ENCODE measurements around the gene ADAM8. TPM values are rescaled to one million over a fixed set of nuclear protein-coding genes. Genes with fewer than 3 reads are reported as not detected.
"Not testable (repeated sequence)": the region's sequence is repeated elsewhere in the genome, so short reads cannot be mapped to it uniquely, and the experiment has no call there.

Gene ADAM8
- total RNA-seq, 1 donor from 2014 or later = 157 TPM

GRCh38 chr10:133270773-133271297 lies 5.8 kb downstream of the ADAM8 start:
- intact Hi-C loops (cut with micrococcal nuclease) = loop anchor here (10.0 kb wide), 1 partner anchor 126 kb away; no protein-coding TSS in a partner anchor

DNA sequence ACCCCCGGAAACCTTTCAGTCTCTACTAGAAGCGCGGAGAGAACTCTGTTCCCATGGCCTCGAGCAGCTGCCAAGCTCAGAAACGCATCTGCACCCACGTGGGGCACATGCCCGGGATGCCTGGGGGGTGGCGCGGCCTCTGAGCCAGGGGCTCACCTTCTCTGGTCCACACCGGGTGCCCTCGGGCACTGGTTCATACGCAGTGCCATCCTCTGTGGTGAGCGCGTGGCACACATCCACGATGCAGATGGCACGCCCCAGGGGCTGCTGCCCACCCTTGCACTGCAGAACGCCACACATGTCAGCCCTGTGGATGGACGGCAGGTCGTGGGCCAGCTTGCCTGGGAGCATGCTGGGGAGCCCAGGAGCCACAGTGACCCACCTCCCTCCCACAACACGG lies 6.5 kb downstream of the ADAM8 start:
- intact Hi-C loops (cut with micrococcal nuclease) = loop anchor here (10.0 kb wide), 1 partner anchor 125 kb away; no protein-coding TSS in a partner anchor

- intact Hi-C loops (cut with micrococcal nuclease) = no loop called here
Observed at GRCh38 chr10:133269367-133269766, 7.3 kb downstream of the ADAM8 start.

DNA sequence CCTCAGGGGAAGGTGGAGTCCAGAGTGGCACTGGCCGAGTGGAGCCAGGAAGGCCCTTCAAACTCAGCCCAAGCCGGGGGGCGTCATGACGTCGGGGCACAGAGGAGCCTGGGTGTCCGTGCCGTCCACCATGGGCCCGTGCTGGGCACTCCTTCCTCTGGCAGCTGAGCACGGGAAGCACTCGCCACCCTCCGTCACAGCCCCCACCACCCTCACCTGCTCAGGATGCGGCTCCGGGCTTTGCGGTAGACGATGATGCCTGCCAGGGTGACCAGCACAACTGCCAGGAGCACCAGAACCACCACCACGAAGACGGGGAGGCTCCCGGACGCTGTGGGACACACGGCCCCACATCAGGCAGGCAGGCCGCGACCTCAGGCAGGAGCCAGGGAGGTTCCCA lies 8.1 kb downstream of the ADAM8 start:
- intact Hi-C loops (cut with micrococcal nuclease) = no loop called here

- intact Hi-C loops (cut with micrococcal nuclease) = no loop called here
Observed at GRCh38 chr10:133267829-133268228, 8.8 kb downstream of the ADAM8 start.

GRCh38 chr10:133267293-133267692 lies 9.4 kb downstream of the ADAM8 start:
- intact Hi-C loops (cut with micrococcal nuclease) = no loop called here

GRCh38 chr10:133266056-133266795 lies 10.4 kb downstream of the ADAM8 start:
- intact Hi-C loops (cut with micrococcal nuclease) = no loop called here

GRCh38 chr10:133265052-133265451 lies 11.6 kb downstream of the ADAM8 start:
- intact Hi-C loops (cut with micrococcal nuclease) = not testable (repeated sequence)

DNA sequence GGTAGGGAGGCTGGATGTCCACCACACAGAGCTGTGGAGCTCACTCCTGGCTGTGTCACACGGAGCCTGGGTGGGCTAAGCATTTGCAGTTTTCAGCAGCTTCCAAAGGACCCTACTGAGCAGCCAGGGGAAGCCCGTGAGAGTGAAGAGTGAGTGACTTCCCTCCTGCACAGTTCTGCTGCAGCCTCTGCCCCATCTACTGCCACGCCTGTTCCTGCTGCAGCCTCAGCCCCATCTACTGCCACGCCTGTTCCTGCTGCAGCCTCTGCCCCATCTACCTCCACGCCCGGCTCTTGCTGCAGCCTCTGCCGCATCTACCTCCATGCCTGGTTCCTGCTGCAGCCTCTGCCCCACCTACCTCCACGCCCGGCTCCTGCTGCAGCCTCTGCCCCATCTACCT lies 12.2 kb downstream of the ADAM8 start:
- intact Hi-C loops (cut with micrococcal nuclease) = loop anchor here (1.0 to 5.0 kb wide), 4 partner anchors 11 to 932 kb away; partner anchors contain the start of genes INPP5A, LRRC27 and MTG1

DNA sequence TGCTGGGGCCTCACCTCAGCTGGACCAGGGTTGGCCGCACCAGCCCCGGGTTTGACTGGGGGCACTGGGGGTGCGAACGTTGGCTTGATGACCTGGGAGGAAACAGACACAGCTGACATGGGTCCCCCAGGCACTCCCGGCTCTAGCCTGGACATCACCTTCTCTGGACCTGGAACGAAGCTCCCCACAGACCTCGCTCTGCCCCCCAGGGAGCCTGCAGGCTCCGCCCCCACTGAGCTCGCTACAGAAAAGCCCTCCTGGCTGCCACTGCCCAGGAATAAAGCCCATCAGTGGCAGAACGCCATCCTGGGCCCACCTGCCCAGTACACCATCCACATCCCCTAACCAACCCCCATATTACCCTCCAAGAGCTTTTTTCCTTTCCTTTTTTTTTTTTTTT lies 13.0 kb downstream of the ADAM8 start:
- intact Hi-C loops (cut with micrococcal nuclease) = loop anchor here (1.0 to 5.0 kb wide), 4 partner anchors 12 to 931 kb away; partner anchors contain the start of genes INPP5A, LRRC27 and MTG1

DNA sequence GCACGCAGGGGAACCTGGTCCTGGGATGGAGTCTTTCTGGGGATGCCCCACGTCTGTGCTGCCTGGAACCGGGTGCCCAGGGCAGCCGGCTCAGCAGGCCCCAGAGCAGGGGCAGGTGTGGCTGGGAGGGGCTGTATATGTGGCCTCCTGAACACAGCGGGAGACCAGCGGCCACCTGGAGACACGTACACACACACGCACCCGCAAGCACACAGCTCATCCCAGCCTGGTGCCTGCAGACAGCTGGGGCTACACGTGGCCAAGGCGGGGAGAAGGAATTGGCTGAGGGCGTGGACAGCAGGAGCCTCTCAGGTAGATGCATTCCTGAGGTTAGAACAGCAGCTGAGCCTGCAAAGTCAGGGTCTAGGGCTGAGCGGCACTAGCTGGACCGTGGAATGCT lies 14.0 kb downstream of the ADAM8 start:
- intact Hi-C loops (cut with micrococcal nuclease) = loop anchor here (5.0 kb wide), 3 partner anchors 130 to 930 kb away; partner anchors contain the start of genes INPP5A, LRRC27 and MTG1

DNA sequence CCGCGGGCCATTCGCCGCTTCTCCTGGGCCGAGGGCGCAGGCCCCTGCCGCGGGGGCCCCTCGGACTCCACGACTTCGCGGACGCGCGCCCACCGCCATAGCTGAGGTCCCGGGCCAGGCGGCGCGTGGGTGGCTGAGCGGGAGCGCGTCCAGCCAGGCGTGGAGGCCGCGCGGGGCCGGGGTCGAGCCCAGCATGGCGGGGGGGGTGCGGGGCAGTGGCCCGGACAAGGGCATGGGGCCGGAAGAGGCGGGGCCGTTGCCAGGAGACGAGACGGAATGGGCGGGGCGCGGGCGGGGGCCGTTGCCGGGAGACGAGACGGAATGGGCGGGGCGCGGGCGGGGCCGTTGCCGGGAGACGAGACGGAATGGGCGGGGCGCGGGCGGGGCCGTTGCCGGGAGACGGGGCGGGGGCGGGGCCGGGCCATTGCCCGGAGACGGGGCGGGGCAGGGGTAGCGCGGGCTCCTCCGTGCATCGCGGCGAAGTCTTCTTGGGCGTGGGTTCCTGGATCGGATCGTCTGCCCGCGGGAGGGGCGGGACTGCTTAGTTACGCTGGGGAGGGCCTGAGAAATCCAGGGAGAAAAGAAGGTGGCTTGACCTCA lies 14.8 kb downstream of the ADAM8 start:
- intact Hi-C loops (cut with micrococcal nuclease) = loop anchor here (5.0 kb wide), 3 partner anchors 130 to 930 kb away; partner anchors contain the start of genes INPP5A, LRRC27 and MTG1

- intact Hi-C loops (cut with micrococcal nuclease) = loop anchor here (5.0 kb wide), 3 partner anchors 131 to 929 kb away; partner anchors contain the start of genes INPP5A, LRRC27 and MTG1
Observed at GRCh38 chr10:133260895-133261725, 15.6 kb downstream of the ADAM8 start.

DNA sequence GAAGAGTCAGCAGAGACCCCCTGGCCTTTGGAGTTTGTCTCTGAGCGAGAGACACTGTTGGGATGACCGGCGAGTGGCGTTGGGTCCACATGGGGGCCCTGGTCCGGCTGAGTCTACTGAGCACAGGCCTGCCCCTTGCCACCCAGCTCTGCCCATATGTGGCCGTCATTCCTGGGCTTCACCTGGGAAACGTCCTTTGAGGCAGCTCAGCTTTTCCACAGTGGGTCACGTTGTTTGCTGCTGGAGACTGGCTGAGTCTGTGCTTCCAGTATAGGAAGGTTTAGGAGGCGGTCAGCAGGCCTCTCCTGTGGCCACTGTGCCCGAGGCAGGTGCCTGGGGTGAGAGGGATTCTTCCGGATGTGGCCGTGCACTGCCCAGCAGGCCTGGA lies 17.1 kb downstream of the ADAM8 start:
- intact Hi-C loops (cut with micrococcal nuclease) = loop anchor here (1.0 kb wide), 2 partner anchors 16 to 50 kb away; no protein-coding TSS in a partner anchor

GRCh38 chr10:133258818-133259601 lies 17.7 kb downstream of the ADAM8 start:
- intact Hi-C loops (cut with micrococcal nuclease) = loop anchor here (1.0 kb wide), 2 partner anchors 16 to 50 kb away; no protein-coding TSS in a partner anchor

GRCh38 chr10:133258066-133258817 lies 18.4 kb downstream of the ADAM8 start:
- intact Hi-C loops (cut with micrococcal nuclease) = no loop called here

- intact Hi-C loops (cut with micrococcal nuclease) = no loop called here
Observed at GRCh38 chr10:133257489-133258065, 19.1 kb downstream of the ADAM8 start.

GRCh38 chr10:133255323-133255722 lies 21.3 kb downstream of the ADAM8 start:
- intact Hi-C loops (cut with micrococcal nuclease) = no loop called here

Measured in T-helper 2 cell treated with Interferon-gamma antibody and Interleukin-4, amounts not matched to agents 100 ng/mL and 5 ng/mL, for 36 hours (primary cell).